Breast epithelium (tissue), 4 donors: ENCODE results near the gene TSN. TPM values are rescaled to one million over a fixed set of nuclear protein-coding genes. Genes with fewer than 3 reads are reported as not detected.

Source experiments
- DNase-seq, 2 donors: peaks; one replicate each; pipeline ENCODE4 v3.0.0-alpha.2; 2019; ENCODE audit warnings: low spot score in 2 of 2
- H3K27ac ChIP-seq, 2 donors: fragments of 200-600 bp; sonication (generic) in 1 of 2; one replicate each; pipeline ENCODE4 v1.5.1; 2016 to 2019; ENCODE audit warnings: mild to moderate bottlenecking in 1 of 2
- H3K27me3 ChIP-seq, 2 donors: fragments of 200-600 bp; sonication (generic) in 1 of 2; one replicate each; pipeline versions ENCODE4 v1.5.1 to v1.6.0; 2017 to 2019; ENCODE audit warnings: control low read depth in 1 of 2, mild to moderate bottlenecking in 1 of 2
- H3K36me3 ChIP-seq: fragments of 200-600 bp; one replicate; pipeline ENCODE4 v1.5.1; 2019
- H3K4me1 ChIP-seq, 2 donors: fragments of 200-600 bp; sonication (generic); one replicate each; pipeline ENCODE4 v1.5.1; 2016 to 2019; ENCODE audit warnings: control low read depth in 1 of 2
- H3K4me3 ChIP-seq, 3 donors: fragments of 200-600 bp; sonication (generic); 1 replicate in 2 of 3; 2 replicates in 1 of 3; pipeline ENCODE4 v1.5.1; 2016 to 2019; ENCODE audit warnings: mild to moderate bottlenecking in 3 of 3, moderate library complexity in 2 of 3
- H3K9me3 ChIP-seq, 2 donors: fragments of 200-600 bp; sonication (generic) in 1 of 2; one replicate each; pipeline ENCODE4 v1.5.1; 2016 to 2019; ENCODE audit warnings: control low read depth in 1 of 2
- POLR2A ChIP-seq: fragments of 450-650 bp; IDR thresholded peaks from one replicate; pipeline ENCODE4 v1.6.1; 2016; ENCODE audit warnings: antibody characterized with exemption, mild to moderate bottlenecking, moderate library complexity
- POLR2AphosphoS5 ChIP-seq, 3 donors: sonication (generic); formaldehyde crosslinking; IDR thresholded peaks; one replicate each; pipeline ENCODE4 v1.6.1; 2017; ENCODE audit warnings: antibody characterized with exemption in 3 of 3
- intact Hi-C: fragments of 100-400 bp; cut with DNase I; formaldehyde crosslinking; loops from one replicate; pipeline ENCODE4 v1.15.1; 2023; ENCODE audit warnings: low total_unique reads
- total RNA-seq, 3 donors: library from RNA; depleted of rRNA; stranded (reverse); fragments of >200 nt; gene quantifications; one replicate each; pipeline ENCODE4 v1.1.0, GENCODE V29; 2016
- TF ChIP-seq, protein P1 (sequence below), 3 donors: fragments of 450-650 bp; IDR thresholded peaks; one replicate each; pipeline ENCODE4 v1.5.1; 2016 to 2017; ENCODE audit warnings: antibody characterized with exemption in 3 of 3, mild to moderate bottlenecking in 3 of 3, moderate library complexity in 3 of 3

The TSN gene
- total RNA-seq, 3 donors from 2014 or later, result 35.1 to 55.8 (median 42.7) TPM

DNA sequence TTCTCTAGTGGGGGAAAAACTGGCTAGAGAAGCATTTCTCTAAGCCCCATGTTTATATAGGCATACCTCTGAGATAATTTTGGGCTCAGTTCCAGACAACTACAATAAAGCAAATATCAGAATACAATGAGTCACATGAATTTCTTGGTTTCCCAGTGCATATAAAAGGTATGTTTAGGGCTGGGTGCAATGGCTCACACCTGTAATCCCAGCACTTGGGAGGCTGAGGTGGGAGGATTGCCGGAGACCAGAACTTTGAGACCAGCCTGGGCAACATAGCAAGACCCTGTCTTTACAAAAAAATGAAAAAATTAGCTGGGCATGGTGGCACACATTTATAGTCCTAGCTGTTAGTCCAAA, 22.2 kb downstream of the TSN start:
- no peak for TF ChIP-seq POLR2AphosphoS5 (IDR thresholded peaks at IDR 0.05)
- no peak for TF ChIP-seq POLR2A
- TF ChIP-seq, protein P1, sequence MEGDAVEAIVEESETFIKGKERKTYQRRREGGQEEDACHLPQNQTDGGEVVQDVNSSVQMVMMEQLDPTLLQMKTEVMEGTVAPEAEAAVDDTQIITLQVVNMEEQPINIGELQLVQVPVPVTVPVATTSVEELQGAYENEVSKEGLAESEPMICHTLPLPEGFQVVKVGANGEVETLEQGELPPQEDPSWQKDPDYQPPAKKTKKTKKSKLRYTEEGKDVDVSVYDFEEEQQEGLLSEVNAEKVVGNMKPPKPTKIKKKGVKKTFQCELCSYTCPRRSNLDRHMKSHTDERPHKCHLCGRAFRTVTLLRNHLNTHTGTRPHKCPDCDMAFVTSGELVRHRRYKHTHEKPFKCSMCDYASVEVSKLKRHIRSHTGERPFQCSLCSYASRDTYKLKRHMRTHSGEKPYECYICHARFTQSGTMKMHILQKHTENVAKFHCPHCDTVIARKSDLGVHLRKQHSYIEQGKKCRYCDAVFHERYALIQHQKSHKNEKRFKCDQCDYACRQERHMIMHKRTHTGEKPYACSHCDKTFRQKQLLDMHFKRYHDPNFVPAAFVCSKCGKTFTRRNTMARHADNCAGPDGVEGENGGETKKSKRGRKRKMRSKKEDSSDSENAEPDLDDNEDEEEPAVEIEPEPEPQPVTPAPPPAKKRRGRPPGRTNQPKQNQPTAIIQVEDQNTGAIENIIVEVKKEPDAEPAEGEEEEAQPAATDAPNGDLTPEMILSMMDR (IDR thresholded peaks at IDR 0.05), result no peak
- no peak for DNase-seq
- no peak overlapping the region for H3K4me3 ChIP-seq
- intact Hi-C loops, result loop anchor here (5.0 kb wide), 1 partner anchor 90 kb away; no protein-coding TSS in a partner anchor
- H3K9me3 ChIP-seq, result no peaks in the 10 kb centered on the region
- no peaks in the 10 kb centered on the region for H3K27me3 ChIP-seq
- H3K27ac ChIP-seq, result no peak overlapping the region
- no peaks in the 10 kb centered on the region for H3K36me3 ChIP-seq
- no peaks in the 10 kb centered on the region for H3K4me1 ChIP-seq

DNA sequence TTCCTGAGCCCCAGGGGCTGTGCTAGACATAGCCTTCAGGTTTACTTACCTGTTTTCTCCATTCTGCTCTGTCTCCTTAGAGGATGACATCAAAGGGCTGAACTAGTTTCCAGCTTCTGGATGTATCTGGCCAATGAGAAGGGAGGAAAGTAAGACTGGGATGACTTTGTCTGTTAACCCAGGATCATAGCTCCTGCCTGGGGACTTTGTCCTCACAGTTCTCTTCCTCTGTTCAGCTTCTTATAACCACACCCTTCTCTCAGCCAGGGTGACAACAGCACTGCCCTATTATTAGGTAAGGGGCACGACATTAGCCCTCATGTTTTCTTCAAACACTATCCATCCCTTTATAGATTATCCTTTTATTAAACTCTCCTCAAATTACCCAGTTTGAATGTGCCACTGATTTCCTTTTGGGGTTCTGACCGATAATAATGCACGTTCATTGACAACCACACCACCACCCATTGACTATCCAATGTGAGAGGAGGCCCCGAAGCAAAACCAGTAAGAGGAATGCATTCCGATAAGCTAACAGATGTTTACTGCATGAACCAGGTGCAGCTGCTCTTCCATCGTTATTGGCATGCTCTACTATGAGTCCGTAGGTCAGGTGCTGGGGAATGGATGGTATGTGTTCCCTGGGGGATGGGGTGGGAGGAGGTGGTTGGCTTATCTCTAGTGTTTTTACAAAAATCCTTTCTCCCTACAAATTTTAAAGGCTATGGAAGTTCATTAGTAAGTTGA, 23.5 kb downstream of the TSN start:
- intact Hi-C loops, result loop anchor here (5.0 kb wide), 1 partner anchor 88 kb away; no protein-coding TSS in a partner anchor
- H3K4me3 ChIP-seq, result no peak overlapping the region
- no peak for DNase-seq
- H3K27ac ChIP-seq, result no peak overlapping the region
- no peaks in the 10 kb centered on the region for H3K9me3 ChIP-seq
- H3K27me3 ChIP-seq, result no peaks in the 10 kb centered on the region
- no peak for TF ChIP-seq POLR2A
- TF ChIP-seq, protein P1 (IDR thresholded peaks at IDR 0.05), result no peak
- TF ChIP-seq POLR2AphosphoS5 (IDR thresholded peaks at IDR 0.05), result no peak
- H3K4me1 ChIP-seq, result no peaks in the 10 kb centered on the region
- no peaks in the 10 kb centered on the region for H3K36me3 ChIP-seq

DNA sequence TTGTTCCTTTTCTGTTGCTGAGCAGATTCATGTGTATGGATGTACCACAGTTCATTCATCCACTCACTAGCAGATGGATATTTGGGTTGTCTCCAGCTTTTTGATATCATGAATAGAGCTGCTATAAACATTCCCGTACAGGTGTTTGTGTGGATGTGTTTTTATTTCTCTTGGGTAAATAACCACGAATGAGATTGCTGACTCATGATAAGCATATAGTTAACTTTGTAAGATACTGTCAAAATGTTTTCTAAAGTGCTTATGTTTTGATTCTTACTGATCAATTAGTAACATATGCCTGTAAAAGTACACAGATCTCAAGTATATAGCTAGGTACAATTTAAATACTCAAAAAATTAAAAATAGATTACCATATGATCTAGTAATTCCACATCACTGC, 27.7 kb downstream of the TSN start:
- TF ChIP-seq POLR2A (no peak), POLR2AphosphoS5 (IDR thresholded peaks at IDR 0.05) (no peak)
- TF ChIP-seq, protein P1 (IDR thresholded peaks at IDR 0.05), result no peak
- intact Hi-C loops, result no loop called here

DNA sequence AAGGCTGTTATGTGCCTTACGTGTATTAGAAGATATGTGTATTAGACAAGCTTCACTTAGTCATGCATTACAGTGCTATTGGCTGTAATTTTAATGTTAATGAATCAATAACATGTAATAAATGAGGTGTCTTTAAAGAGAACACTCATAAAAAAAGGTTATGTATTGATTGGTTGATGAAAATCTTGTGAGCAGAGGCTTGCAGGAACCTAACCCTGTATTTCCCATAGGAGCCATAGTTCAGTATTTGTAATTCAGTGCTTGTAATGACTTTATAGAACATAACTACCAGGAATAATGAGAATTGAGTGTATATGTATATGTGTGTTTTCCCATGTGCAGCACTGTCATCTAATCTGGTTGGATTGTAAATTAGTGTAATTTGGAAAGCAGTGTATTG, 33.2 kb downstream of the TSN start:
- peaks cover 0 to 15% of the 10 kb centered on the region in 2 donors for H3K9me3 ChIP-seq
- H3K27me3 ChIP-seq, result peaks cover 0 to 7% of the 10 kb centered on the region in 2 donors
- no peak for TF ChIP-seq POLR2A
- TF ChIP-seq, protein P1 (IDR thresholded peaks at IDR 0.05), result no peak
- DNase-seq, result no peak
- no peak overlapping the region for H3K4me3 ChIP-seq
- no peaks in the 10 kb centered on the region for H3K36me3 ChIP-seq
- intact Hi-C loops, result no loop called here
- no peak overlapping the region for H3K27ac ChIP-seq
- no peaks in the 10 kb centered on the region for H3K4me1 ChIP-seq

More for the DNA sequence above, 27.7 kb downstream of the TSN start:
- H3K27ac ChIP-seq, result no peak overlapping the region
- no peaks in the 10 kb centered on the region for H3K36me3 ChIP-seq
- DNase-seq, result no peak
- H3K9me3 ChIP-seq, result peaks cover 0 to 2% of the 10 kb centered on the region in 2 donors
- H3K27me3 ChIP-seq, result peaks cover 0 to 7% of the 10 kb centered on the region in 2 donors
- no peaks in the 10 kb centered on the region for H3K4me1 ChIP-seq
- no peak overlapping the region for H3K4me3 ChIP-seq

DNA sequence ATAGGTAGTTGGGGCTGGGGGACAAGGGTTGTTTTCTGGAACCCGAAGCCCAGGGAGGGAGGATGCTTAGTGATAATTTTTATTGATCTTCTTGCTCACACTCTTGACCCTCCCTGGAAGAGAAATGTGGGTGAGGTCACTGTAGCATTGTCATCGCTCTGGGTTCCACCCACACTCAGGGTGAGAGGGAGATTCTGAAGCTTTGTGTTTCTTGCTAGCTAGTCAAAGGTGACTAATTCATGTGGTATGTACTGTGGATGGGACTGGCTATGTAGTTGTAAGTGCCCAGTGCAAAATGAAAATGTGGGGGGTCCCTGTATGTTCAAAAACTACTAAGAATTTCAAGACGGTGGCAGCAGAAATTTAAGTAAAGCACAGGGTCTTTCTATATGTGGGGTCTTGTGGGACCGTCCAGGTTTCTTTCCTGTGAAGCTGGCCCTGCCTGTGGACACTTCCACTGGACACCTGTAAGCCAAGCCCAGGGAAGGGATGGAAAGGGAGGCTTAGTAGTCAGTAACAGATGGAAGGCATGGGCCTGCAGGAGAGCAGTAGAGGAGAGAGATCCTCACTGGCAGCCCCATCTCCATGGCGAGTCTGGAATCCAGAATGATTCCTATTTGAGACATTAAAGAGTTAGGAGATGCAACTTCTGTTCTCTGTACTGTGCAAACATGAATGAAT, 35.0 kb downstream of the TSN start:
- intact Hi-C loops, result no loop called here
- Histone ChIP-seq H3K4me1 (no peaks in the 10 kb centered on the region), H3K4me3 (no peak overlapping the region), H3K9me3 (peaks cover 0 to 15% of the 10 kb centered on the region in 2 donors), H3K36me3 (no peaks in the 10 kb centered on the region), H3K27ac (no peak overlapping the region), H3K27me3 (peaks cover 0 to 7% of the 10 kb centered on the region in 2 donors)
- DNase-seq, result no peak
- TF ChIP-seq, protein P1 (IDR thresholded peaks at IDR 0.05), result no peak
- TF ChIP-seq POLR2A (no peak), POLR2AphosphoS5 (IDR thresholded peaks at IDR 0.05) (no peak)
